IPS-11a (cell line): ENCODE data around the gene GLYATL1.

ENCODE experiments used
- H3K4me3 ChIP-seq: one replicate; pipeline ENCODE4 v1.5.1; 2013; ENCODE audit warnings: low read depth, low read length, control low read depth

GLYATL1 gene

DNA sequence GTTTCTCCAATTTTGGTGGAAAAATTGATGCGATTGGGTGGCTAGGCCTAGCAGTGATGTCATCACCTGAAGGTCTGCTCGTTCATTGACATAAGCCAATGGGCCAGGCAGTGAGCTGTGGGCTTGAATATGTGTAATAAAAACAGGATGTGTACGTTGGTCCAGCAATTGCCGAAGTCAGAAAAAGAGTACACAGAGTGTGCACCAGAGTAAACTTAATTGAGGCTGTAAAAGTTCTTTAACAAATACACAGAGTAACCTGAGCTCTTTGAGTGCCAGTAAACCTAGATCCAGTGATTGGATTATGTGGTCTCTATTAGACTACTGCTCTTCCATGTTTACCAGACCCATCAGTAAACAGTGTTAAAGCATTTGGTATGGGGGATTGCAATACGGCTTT lies 13.0 kb upstream of the GLYATL1 start:
- no peak overlapping the region for H3K4me3 ChIP-seq

DNA sequence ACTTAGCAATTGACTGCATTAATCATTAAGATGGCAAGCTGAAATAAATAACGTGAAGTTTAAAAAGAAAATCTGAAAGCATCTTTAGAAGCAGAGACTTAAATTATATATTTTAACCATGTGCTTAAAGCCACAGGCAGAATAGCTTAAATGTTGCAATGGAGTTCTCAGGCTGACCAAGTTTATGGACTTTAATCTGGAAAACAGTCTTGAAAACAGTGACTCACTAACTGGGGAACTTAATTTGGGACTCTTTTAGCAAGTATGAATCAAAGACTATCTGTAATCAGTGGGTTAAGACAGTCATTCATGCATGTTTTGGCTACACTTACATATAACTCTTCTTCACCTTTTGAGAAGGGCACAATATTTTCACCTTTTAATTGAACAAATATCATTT lies 12.6 kb upstream of the GLYATL1 start:
- no peak overlapping the region for H3K4me3 ChIP-seq

DNA sequence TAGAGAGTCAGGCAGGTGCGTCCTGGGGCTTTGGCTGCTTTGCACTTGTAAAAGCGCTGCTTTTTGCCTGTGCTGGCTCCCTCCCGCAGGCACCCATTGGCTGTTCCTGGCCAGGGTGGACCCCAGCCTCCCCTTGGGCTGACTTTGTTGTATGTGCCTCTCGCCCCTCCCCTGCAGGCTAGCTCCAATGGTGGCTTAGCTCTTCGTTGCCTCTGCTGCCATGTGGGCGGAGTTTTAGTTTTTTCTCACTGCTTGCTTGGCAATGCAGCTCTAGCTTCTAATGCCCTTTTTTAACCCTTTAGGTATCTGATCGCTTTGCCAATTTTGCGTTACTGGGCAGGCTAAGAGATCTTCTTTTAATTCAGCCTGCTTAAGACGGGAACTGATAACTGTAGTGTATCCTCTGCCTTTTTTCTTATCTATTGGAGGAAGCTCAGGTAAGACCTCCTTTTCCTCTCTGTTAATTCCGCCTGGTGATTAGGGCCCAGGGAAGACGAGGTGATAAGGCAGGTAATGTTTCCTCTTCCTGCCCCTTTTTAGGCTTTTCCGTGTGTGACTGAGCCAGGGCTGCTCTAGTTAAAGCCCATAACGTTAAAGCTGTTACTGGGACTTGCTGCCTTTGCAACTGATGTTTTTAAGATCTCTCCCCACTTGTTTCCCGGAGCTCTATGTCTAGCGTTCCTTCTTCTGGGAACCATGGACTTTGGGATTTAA lies 11.7 kb upstream of the GLYATL1 start:
- H3K4me3 ChIP-seq: peak overlapping the region; percentile 60

DNA sequence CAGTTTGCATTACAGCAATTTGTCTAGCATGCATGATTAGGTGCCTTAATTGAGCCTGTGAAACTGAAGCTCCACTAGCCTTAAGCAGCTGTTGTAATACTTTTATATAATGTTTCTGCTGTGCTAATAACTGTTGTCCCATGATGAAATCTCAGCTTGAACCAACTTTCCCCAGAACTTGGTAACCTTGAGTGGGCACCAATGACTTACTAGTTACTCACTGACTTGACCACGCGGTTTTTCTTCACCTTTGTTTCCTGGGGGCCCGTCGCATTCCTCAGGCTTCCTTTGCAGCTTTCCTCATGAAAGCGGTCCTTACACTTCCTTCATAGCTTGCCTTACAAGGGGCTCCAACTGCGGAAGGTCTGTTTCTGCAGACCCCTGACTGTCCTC lies 11.2 kb upstream of the GLYATL1 start:
- peak overlapping the region; percentile 60 for H3K4me3 ChIP-seq

DNA sequence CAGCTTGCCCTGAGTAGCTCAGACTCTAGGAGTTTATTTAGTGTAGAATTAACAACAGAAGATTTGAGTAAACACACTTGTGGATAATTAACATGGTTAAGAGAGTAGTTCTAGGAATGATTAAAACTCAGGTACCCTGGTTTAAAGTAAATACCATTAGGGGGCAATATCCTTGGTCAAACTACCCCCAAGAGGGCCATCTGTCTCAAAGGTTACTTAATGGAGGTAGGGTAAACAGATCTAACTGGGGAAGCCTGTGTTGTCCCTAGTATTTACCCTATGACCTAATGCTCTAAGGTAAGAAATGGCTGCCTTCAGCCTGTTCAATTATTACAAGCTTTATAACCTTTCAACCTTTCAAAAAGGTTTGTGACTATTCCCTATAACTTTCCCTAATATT lies 10.6 kb upstream of the GLYATL1 start:
- H3K4me3 ChIP-seq: no peak overlapping the region

DNA sequence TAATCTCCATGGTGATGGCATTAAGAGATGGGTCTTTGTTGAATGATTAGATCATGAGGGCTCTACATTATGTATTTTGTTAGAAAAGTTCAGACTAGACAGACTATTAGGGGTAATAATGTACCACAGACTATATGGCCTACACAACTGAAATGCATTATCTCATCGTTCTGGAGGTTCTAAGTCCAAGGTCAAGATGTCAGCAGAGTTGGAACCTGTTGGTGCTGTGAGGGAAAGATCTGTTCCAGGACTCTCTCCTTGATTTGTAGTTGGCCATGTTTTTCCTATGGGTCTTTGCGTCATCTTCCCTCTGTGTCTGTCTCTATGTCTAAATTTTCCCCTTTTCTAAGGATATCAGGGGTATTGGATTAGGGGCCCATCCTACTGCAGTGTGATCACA lies 8.4 kb upstream of the GLYATL1 start:
- H3K4me3 ChIP-seq: no peak overlapping the region

DNA sequence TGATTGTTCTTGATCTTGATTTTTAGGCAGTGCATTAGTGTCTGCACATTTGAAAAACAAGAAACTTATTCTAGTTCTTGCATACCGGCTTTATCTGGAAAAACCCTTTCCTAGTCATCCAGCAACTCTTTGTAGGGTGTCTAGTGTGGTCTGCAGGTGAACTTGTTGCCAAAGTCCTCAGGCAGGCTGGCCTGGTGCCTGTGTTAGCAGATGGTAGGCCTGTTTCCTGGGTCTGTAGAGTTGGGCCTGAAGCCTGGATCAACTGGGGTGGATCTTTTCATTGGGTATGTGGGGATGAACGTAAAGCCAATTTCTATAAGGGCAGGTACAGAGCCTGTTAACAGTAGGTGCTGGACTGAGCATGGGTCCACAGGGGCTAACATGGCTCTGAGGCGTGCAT lies 5.6 kb upstream of the GLYATL1 start:
- H3K4me3 ChIP-seq: no peak overlapping the region

DNA sequence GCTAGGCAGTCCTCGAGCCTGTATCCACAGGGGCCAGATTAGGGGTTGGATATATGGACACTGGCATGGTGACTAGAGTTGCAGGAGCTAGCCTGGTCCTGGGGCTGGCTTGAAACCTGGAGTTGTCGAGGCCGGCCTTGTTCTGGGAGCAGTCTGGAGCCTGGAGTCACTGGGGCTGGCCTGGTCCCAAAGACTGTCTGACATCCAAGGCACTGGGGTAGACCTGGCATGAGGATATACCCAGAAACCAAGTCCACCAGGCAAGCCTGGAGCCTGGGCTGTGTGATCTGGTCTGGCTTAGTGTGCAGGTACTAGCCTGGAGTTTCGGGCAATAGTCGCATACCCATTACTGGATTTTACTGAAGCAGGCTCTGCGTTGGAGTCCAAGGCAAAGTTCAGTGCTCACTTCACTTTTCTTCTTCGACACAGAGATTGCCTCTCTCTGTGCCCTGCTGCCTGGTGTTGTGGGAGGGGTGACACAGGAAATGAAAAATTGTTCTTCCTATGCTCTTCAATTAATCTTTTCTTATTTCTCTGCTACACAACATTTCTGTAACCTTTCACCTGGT lies 4.3 kb upstream of the GLYATL1 start:
- H3K4me3 ChIP-seq: no peak overlapping the region

DNA sequence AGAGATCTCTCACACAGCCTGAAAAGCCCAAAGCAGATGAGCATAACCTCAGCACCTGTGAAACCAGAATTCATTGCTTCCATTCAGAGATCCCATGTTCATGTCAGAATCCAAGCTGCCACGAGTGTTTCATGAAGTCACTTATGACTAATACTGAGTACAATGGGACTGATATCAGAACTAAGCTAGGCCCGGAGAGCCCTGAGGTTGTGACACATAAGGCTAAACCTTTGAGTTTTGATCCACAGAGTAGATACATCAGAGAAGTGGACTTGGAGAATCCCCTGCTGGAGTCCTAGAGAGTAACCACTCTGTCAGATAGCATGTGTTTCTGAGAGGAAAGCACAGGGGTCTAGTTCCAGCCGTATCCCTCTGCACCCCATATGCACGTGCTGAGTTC lies 890 bp upstream of the GLYATL1 start:
- H3K4me3 ChIP-seq: no peak overlapping the region

DNA sequence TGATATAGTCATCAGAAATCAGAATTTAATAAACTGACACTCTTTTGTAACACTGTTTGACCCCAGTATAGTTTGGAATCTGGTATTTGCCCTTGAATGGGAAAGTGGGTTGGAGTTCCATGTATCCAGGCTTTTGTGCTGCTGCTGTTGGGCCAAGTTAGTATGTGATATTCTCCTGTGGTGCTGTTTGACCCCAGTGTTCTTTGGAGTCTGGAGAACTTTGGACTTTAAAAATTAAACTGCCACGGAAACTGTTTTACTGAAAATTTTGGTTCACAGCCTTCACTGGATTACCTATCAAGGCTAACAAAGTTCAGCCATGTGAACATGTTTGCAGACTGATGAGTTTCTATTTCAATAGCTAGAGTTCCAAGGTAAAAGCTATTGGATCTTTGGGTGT lies 740 bp downstream of the GLYATL1 start:
- H3K4me3 ChIP-seq: no peak overlapping the region

DNA sequence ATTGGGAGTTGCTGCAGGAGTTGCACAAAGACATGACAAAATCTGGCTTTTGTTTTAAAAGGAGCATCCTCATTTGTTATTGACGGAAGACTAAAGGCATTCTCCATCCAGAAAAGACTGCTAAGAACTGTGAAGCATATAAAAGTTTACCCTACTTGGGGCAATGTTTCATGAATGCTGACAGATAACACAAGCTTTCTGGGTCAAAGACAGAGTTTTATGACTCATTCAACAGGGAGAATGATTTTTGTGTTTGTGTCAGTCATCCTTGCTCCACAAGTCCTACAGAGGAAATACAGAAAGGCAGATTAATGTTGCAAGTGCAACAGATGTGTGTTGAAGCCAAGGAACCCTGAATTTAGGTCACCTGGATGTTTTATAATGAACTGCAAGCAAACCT lies 2.5 kb downstream of the GLYATL1 start:
- H3K4me3 ChIP-seq: no peak overlapping the region

DNA sequence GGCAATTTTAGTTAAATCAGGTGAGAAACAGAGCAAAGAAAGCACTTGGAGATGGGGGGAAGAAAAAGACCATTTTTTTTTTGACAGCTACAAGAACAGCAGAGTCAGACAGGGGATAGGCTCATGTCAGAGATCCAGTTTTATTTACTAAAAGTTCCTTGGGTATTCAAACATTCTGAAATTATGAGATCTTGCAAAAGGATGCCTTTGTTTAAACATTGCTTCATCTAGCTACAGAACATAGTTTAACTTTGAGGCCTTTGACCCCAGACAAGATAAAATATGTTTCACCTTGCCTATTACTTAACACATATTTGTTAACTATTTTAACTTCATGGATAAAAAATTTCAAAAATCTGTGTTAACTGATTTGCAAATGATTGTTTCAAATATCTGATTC lies 6.4 kb downstream of the GLYATL1 start:
- no peak overlapping the region for H3K4me3 ChIP-seq

DNA sequence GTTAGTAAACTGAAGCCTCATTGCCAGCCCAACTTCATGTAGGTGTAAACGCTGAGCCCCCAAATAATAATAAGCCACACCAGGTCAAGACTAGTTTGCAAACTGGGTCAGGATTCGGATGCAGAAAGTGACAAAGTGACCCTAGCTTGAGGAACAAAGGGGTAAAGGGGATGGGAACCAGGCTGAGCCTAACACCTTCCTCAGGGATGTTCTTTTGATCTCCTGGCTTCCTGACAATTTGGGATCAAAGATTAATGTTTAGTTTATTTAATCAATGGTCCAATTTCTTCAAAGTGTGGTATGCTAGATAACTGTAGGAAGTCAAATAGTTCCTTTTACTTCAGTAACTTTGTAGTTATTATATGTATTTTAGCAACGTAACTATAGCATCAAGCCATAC lies 9.9 kb downstream of the GLYATL1 start:
- no peak overlapping the region for H3K4me3 ChIP-seq

DNA sequence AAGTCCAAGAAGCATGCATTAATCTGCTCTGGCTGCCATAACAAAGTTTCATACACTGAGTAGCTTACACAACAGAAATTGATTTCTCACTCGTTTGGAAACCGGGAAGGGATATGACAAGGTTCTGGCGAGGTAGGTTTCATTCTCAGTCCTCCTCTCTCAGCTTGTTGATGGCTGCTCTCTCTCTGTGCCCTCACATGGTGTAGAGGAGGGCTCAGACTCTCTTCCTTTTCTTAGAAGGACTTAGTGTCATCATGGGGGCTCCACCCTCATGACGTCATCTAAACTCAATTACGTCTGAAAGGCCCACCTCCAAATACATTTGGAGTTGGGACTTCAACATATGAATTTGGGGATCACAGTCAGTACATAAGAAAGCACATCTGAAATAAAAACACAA lies 18.6 kb downstream of the GLYATL1 start:
- H3K4me3 ChIP-seq: no peak overlapping the region

DNA sequence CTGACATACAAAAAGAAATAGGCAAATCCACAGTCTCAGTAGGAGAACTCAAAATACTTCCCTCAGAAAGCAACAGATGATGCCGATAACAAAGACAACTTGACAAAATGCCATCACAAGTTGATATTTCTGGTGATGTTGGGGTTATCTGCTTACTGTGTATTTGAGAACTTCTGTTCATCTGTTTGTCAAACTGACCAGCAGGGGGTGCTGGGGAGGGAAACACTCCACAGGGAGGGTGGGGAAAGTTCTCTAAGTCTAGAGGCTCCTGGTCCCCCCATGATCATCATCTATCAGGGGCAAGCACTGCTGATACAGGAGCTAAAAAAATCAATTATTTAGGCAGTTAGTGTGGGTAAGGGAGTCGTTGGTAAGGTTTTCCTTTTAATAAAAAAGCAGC lies 19.2 kb downstream of the GLYATL1 start:
- no peak overlapping the region for H3K4me3 ChIP-seq

DNA sequence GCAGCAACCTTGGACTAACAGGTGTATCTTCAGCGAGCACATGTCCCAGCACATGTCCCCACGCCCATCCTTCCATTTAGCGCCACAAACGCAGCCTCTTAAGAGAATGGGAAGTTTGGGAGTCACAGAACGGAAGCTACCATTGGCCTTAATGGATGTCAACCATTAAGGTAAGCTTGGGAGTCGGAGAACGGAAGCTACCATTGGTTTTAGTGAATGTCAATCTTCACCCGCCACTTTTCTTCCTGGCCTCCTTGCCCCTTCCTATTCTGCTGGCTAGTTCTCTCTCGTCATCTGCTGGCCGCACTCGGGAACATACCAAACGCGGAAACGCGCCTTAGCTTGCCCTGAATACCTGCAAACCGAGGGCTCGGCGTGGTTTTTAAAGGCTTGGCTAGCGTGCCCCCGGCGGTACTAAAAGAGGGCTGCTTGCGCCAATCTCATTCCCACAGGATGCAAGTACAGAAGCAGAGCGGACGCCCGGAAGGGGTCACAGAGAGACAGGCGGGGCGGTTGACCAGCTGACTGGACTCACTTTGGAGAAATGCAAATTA lies 24.3 kb downstream of the GLYATL1 start:
- peak overlapping the region; percentile 39 for H3K4me3 ChIP-seq

DNA sequence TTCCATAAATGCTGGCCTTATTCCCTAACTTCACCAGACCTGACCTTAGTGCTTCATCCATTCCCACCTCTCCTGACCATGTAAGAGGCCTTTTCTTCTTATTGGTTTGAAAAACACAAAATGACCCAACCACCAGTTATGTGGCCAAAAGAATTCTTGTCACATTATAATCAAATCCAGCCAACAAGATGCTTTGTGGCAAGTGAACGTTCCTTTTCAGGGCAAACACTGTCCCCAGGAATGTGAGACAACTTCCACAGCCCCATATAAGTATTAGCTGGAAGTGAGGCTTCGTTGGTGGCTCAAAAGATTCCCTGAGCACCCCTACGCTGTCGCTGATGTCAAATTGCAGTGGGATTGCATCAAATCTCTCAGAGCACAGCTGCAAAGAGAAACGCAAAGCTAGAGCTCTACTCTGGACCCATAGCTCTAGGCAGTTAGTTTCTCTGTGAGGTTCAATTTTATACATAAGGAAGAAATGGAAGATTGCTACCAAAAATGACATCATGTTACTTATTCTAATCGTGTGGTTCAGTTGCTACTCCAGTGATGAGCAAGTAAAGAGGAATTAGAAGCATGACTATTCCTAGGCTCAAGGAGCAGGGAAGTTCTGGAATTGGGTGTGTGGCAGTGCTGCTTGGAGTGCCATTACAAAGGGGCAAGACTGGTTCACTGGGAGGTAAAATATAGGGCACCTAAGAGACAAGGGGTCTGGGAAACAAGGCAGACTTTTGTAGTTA lies 26.1 kb downstream of the GLYATL1 start:
- H3K4me3 ChIP-seq: no peak overlapping the region

DNA sequence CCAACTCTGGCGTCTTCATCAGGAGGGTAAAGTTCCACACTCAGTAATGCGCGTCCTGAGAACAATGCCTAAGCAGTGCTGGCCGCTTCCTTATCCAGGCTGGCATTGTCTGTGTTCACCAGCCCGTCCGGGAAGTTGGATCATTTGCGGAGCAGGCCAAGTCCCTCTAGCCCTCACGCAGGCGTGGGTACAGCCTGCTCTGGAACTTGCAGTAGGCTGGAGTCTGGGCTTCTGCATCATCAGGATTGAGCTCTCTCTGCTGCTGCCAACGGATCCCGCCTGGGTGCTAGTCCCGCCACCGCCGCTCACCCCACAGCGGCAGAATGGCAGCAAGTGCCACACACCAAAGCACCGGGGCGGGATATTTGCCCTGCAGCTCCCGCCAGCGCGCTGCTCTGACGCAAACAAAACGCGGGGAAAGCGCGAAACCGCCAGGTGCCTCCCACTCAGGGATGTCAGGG lies 29.0 kb downstream of the GLYATL1 start:
- H3K4me3 ChIP-seq: no peak overlapping the region

DNA sequence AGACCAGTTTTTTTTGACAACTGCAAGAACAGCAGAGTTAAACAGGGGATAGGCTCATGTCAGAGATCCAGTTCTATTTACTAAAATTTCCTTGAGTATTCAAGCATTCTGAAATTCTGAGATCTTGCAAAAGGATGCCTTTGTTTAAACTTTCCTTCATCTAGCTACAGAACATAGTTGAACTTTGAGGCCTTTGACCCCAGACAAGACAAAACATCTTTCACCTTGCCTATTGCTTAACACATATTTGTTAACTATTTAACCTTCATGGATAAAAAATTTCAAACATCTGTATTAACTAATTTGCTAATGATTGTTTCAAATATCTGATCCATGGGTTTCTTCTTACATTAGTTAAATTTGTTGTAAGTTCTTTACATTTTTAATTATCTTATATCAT lies 38.2 kb downstream of the GLYATL1 start:
- H3K4me3 ChIP-seq: no peak overlapping the region

DNA sequence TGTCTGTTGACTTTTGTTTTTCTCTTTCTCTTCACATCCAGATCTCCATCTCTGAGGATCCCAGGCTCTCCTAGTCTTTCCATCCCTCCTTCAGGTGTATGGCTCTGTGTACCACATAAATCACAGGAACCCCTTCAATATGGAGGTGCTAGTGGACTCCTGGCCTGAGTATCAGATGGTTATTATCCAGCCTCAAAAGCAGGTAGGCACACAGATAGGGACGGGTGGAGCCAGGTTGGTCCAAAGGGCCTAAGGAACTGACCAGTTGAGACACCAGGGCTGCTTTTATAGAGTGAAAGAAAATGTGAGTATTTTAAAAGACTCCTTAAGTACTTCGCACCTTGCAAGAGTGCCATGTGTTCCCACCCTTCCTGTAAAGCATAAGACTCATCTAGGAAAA lies 39.9 kb downstream of the GLYATL1 start:
- no peak overlapping the region for H3K4me3 ChIP-seq

DNA sequence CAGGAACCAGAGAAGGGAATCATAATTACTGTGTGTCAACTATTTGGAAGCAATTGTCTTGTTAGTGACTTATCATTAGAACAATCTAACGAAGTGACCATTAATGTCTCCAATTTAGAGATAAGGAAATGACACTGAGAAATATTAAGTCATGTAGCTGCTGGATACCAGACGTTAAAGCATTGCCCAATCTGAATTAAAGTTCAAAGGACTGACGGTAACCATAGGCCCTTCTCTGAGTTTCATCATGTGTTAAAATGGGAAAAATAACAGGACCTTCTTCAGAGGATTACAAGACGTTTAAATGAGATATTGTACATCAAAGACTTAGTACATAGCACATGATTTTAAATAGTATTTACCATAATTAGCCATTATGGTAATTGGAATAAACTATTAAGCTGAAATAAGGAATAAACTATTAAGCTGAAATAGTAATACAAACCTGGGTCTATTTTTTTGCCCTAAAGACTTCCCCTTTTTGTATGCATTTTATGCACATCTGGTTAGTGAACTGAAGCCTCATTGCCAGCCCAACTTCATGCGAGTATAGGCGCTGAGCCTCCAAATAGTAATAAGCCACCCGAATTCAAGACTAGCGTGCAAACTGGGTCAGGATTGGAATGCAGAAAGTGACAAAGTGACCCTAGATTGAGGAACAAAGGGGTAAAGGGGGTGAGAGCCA lies 41.0 kb downstream of the GLYATL1 start:
- no peak overlapping the region for H3K4me3 ChIP-seq
